ENCODE measurements around the gene ZNF668. TPM values are rescaled to one million over a fixed set of nuclear protein-coding genes. Genes with fewer than 3 reads are reported as not detected.
"Not testable (repeated sequence)": the region's sequence is repeated elsewhere in the genome, so short reads cannot be mapped to it uniquely, and the experiment has no call there.

The ZNF668 gene
- total and polyA plus RNA-seq, 4 donors = 4.0 to 13.2 (median 10.7) TPM

DNA sequence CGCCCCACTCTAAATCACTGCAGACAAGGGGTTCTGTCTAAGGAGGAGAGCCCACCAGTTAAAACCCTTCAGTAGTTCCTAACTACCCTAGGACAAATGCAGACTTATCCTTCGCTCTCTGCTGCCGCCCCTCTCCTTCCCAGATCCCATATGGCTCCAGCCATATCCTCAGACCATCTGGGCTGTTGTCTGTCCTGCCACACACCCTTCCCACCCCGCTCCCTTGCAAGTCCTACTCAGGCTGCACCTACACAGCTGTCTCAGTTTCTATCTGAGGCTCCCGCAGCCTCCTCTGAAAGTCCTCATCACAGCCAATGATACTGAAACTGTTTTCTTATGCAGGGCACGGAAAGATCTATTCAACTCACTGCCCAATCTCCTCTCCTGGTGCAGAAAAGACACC lies 33.4 kb upstream of the ZNF668 start:
- no peaks in the 10 kb centered on the region for H3K27me3 ChIP-seq (ENCODE audit: control insufficient read depth in 3 of 3, insufficient read depth in 3 of 3, low read length in 2 of 3)
- no peak overlapping the region for H3K27ac ChIP-seq (ENCODE audit: low read depth in 1 of 2, low read length in 1 of 2)
- peaks cover 0 to 24% (median 7%) of the 10 kb centered on the region in 4 donors for H3K36me3 ChIP-seq (ENCODE audit: control insufficient read depth in 4 of 4, insufficient read depth in 4 of 4, low read length in 4 of 4)
- no peaks in the 10 kb centered on the region for H3K9me3 ChIP-seq (ENCODE audit: control insufficient read depth in 4 of 4, insufficient read depth in 3 of 4, low read length in 3 of 4)
- TF ChIP-seq, protein P1, sequence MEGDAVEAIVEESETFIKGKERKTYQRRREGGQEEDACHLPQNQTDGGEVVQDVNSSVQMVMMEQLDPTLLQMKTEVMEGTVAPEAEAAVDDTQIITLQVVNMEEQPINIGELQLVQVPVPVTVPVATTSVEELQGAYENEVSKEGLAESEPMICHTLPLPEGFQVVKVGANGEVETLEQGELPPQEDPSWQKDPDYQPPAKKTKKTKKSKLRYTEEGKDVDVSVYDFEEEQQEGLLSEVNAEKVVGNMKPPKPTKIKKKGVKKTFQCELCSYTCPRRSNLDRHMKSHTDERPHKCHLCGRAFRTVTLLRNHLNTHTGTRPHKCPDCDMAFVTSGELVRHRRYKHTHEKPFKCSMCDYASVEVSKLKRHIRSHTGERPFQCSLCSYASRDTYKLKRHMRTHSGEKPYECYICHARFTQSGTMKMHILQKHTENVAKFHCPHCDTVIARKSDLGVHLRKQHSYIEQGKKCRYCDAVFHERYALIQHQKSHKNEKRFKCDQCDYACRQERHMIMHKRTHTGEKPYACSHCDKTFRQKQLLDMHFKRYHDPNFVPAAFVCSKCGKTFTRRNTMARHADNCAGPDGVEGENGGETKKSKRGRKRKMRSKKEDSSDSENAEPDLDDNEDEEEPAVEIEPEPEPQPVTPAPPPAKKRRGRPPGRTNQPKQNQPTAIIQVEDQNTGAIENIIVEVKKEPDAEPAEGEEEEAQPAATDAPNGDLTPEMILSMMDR (IDR thresholded peaks at IDR 0.05; ENCODE audit: control extremely low read depth, extremely low read depth) = no peak
- no peak for DNase-seq
- ATAC-seq (ENCODE audit: insufficient read depth, low FRiP score) = no peak
- no peak overlapping the region for H3K4me3 ChIP-seq
- H3K4me1 ChIP-seq (ENCODE audit: control insufficient read depth in 5 of 5, insufficient read depth in 5 of 5, low read length in 5 of 5) = peaks cover 0 to 15% (median 0%) of the 10 kb centered on the region in 5 donors
- H3K9ac ChIP-seq (ENCODE audit: insufficient read depth in 1 of 2, low read length in 2 of 2) = no peak overlapping the region
- WGBS, 2 donors = 95 to 97% methylated on average over 6 of the region's 6 CpGs

DNA sequence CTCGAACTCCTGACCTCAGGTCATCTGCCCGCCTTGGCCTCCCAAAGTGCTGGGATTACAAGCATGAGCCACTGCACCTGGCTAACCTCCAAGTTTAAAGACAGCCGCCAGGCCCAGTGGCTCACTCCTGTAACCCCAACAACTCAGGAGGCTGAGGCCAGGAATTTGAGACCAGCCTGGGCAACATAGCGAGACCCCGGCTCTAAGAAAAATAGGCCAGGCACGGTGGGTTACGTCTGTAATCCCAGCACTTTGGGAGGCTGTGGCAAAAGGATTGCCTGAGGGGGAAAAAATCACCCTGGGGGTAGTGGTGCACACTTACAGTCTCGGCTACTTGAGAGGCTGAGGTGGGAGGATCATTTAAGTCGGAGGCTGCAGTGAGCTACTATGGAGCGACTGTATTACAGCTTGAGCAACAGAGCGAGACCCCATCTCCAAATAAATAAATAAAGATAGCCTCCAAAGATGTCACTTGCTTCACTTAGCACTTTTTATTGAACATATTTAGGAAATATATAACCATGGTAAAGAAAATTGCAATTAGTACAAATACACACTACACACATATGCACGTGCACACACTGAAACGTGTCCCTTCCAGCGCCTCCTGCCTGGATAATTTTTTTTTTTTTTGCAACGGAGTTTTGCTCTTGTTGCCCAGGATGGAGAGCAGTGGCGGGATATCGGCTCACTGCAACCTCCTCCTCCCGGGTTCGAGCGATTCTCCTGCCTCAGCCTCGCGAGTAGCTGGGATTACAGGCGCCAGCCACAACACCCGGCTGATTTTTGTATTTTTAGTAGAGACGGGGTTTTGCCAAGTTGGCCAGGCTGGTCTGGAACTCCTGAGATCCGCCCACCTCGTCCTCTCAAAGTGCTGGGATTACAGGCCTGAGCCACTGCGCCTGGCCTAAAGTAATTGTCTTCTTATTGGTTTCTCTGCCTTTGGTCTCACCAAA lies 32.7 kb upstream of the ZNF668 start:
- ATAC-seq (ENCODE audit: insufficient read depth, low FRiP score) = no peak
- no peaks in the 10 kb centered on the region for H3K27me3 ChIP-seq (ENCODE audit: control insufficient read depth in 3 of 3, insufficient read depth in 3 of 3, low read length in 2 of 3)
- H3K9ac ChIP-seq (ENCODE audit: insufficient read depth in 1 of 2, low read length in 2 of 2) = no peak overlapping the region
- TF ChIP-seq, protein P1 (IDR thresholded peaks at IDR 0.05; ENCODE audit: control extremely low read depth, extremely low read depth) = no peak
- H3K4me1 ChIP-seq (ENCODE audit: control insufficient read depth in 5 of 5, insufficient read depth in 5 of 5, low read length in 5 of 5) = peaks cover 0 to 15% (median 0%) of the 10 kb centered on the region in 5 donors
- WGBS, 2 donors = 93 to 94% methylated on average over 28 of the region's 28 CpGs
- no peak overlapping the region for H3K27ac ChIP-seq (ENCODE audit: low read depth in 1 of 2, low read length in 1 of 2)
- no peak overlapping the region for H3K4me3 ChIP-seq
- H3K9me3 ChIP-seq (ENCODE audit: control insufficient read depth in 4 of 4, insufficient read depth in 3 of 4, low read length in 3 of 4) = no peaks in the 10 kb centered on the region
- peaks cover 0 to 18% (median 5%) of the 10 kb centered on the region in 4 donors for H3K36me3 ChIP-seq (ENCODE audit: control insufficient read depth in 4 of 4, insufficient read depth in 4 of 4, low read length in 4 of 4)
- no peak for DNase-seq

DNA sequence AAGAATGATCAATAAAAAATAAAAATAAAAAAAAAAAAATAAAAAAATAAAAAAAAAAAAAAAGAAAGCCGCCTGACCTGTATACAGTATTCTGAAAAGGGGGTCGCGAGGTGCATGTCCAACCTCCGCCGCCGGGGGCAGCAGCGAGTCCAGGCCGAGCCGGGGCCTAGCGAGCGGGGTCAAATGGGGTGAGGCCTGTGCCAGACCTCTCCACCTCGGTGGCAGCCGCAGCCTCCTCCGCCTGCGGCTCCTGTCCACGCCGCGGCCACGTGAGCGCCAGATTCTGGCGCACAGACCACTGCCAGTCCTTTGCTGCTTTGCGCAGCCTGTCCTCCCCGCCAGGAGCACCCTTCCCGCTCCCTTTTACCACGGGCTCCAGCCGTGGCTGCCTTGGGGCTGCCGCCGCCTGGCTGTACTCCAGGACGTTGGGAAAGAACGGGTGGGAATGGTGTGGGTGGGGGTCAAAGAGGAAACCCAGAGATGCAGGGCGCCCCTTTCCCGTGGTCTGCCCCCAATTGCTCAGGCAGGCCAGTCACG lies 31.7 kb upstream of the ZNF668 start:
- ATAC-seq (ENCODE audit: insufficient read depth, low FRiP score) (peak; percentile 83), DNase-seq (peak; percentile 57 to 85 (median 64))
- H3K9ac ChIP-seq (ENCODE audit: insufficient read depth in 1 of 2, low read length in 2 of 2) = no peak overlapping the region
- no peaks in the 10 kb centered on the region for H3K27me3 ChIP-seq (ENCODE audit: control insufficient read depth in 3 of 3, insufficient read depth in 3 of 3, low read length in 2 of 3)
- H3K4me1 ChIP-seq (ENCODE audit: control insufficient read depth in 5 of 5, insufficient read depth in 5 of 5, low read length in 5 of 5) = peaks cover 0 to 15% (median 0%) of the 10 kb centered on the region in 5 donors
- peaks cover 0 to 10% (median 3%) of the 10 kb centered on the region in 4 donors for H3K36me3 ChIP-seq (ENCODE audit: control insufficient read depth in 4 of 4, insufficient read depth in 4 of 4, low read length in 4 of 4)
- H3K27ac ChIP-seq (ENCODE audit: low read depth in 1 of 2, low read length in 1 of 2) = peak overlapping the region; percentile 51 to 68
- H3K9me3 ChIP-seq (ENCODE audit: control insufficient read depth in 4 of 4, insufficient read depth in 3 of 4, low read length in 3 of 4) = no peaks in the 10 kb centered on the region
- TF ChIP-seq, protein P1 (IDR thresholded peaks at IDR 0.05; ENCODE audit: control extremely low read depth, extremely low read depth) = peak; percentile 80
- no peak overlapping the region for H3K4me3 ChIP-seq
- 5 to 11% methylated on average over 33 of the region's 33 CpGs for WGBS, 2 donors

DNA sequence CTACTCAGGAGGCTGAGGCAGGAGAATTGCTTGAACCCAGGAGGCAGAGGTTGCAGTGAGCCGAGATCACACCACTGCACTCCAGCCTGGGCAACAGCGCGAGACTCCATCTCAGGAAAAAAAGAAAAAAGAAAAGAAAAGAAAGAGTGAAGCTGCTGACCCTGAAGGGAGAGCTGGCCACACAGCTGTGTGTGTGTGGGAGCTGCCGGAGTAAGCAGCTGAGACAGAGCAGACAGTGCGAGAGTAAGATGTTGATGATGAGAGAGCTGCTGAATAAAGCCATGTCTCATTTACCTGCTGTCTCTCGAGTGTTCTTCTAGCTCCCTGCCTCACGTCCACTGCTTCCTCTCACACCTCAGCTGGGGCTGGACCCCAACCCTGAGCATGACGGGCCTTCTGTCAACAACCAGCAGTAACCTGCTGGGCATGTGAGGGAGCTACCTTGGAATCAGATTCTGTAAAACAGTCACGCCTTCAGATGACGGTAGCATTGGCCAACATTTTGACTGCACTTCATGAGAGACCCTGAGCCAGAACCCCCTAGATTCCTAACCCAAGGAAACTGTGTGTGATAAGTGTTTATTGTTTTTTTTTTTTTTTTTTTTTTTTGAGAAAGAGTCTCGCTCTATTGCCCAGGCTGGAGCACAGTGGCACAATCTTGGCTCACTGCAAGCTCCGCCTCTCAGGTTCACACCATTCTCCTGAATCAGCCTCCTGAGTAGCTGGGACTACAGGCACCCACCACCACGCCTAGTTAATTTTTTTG lies 27.0 kb upstream of the ZNF668 start:
- WGBS, 2 donors = 82 to 88% methylated on average over 13 of the region's 13 CpGs
- H3K27me3 ChIP-seq (ENCODE audit: control insufficient read depth in 3 of 3, insufficient read depth in 3 of 3, low read length in 2 of 3); H3K27ac ChIP-seq (ENCODE audit: low read depth in 1 of 2, low read length in 1 of 2); H3K9me3 ChIP-seq (ENCODE audit: control insufficient read depth in 4 of 4, insufficient read depth in 3 of 4, low read length in 3 of 4); H3K9ac ChIP-seq (ENCODE audit: insufficient read depth in 1 of 2, low read length in 2 of 2); H3K36me3 ChIP-seq (ENCODE audit: control insufficient read depth in 4 of 4, insufficient read depth in 4 of 4, low read length in 4 of 4); DNase-seq; H3K4me3 ChIP-seq; ATAC-seq (ENCODE audit: insufficient read depth, low FRiP score); H3K4me1 ChIP-seq (ENCODE audit: control insufficient read depth in 5 of 5, insufficient read depth in 5 of 5, low read length in 5 of 5): not testable (repeated sequence)
